Bronchial epithelial cell (primary cell): ENCODE measurements around the gene SLC27A1. TPM values are rescaled to one million over a fixed set of nuclear protein-coding genes. Genes with fewer than 3 reads are reported as not detected.

ENCODE experiments used
- DNase-seq: peaks from one replicate; pipeline ENCODE4 v3.0.0-alpha.2; 2010; ENCODE audit warnings: low read depth
- FAIRE-seq: peaks from 2 replicates; lab custom pipeline; 2011; peaks lifted over from hg19 to GRCh38; lab: Jason Lieb, UNC
- H3K27me3 ChIP-seq: 2 replicates; pipeline ENCODE4 v1.5.1; 2011; ENCODE audit warnings: low read length; ENCODE audit not compliant: control insufficient read depth, insufficient read depth
- H3K36me3 ChIP-seq: 2 replicates; pipeline ENCODE4 v1.5.1; 2011; ENCODE audit warnings: low read length; ENCODE audit not compliant: control insufficient read depth, insufficient read depth
- H3K4me3 ChIP-seq: 2 replicates; pipeline ENCODE4 v1.5.1; 2011; ENCODE audit warnings: mild to moderate bottlenecking, low read depth, low read length, control low read depth
- total RNA-seq: library from RNA; depleted of rRNA; stranded (reverse); fragments of >200 nt; gene quantifications from 2 replicates; pipeline ENCODE4 v1.2.1, GENCODE V29; 2014
- TF ChIP-seq, protein P1 (sequence below): IDR thresholded peaks from 2 replicates; pipeline ENCODE4 v1.5.1; 2011; ENCODE audit warnings: mild to moderate bottlenecking, moderate library complexity, low read length, control low read depth, inconsistent platforms; ENCODE audit not compliant: insufficient read depth, severe bottlenecking

The SLC27A1 gene
- total RNA-seq, 1 donor from 2014 or later: 7.9 TPM

DNA sequence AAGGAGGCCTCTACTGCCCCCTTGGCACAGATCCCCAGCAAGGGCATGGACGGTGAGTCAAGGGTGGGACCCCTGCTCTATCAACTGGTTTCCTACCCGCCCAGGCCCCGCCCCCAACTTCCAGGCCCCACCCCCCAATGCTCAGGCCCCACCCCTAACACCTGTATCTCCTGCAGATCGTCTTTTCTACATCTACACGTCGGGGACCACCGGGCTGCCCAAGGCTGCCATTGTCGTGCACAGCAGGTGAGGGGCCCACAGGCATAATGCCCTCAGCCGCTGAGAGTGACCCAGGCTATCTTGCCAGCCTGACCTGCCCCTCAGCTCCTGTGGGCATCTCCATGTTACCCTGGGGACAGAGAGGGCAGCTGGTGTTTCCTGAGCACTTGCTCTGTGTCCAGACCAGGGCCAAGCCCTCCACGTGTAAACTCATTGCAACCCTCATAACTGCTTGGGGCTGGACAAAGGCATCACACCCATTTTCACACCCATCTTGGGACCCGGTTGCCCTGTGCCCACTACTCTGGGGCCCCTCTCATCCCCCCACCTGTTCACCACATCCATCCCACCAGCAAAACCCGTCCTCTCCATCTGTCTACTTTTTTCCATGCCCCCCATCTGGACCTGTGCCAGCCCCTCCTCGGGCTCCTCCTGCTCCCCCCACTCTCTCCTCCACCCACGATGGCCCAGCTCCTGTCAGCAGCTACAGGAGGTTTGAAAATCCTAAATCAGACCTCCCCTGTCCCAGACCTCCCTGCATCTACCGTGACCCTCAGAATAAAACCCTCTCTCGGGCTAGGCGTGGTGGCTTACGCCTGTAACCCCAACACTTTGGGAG, 17.2 kb downstream of the SLC27A1 start:
- FAIRE-seq: no peak
- Histone ChIP-seq H3K36me3 (no peaks in the 10 kb centered on the region), H3K27me3 (no peaks in the 10 kb centered on the region), H3K4me3 (no peak overlapping the region)
- TF ChIP-seq, protein P1, sequence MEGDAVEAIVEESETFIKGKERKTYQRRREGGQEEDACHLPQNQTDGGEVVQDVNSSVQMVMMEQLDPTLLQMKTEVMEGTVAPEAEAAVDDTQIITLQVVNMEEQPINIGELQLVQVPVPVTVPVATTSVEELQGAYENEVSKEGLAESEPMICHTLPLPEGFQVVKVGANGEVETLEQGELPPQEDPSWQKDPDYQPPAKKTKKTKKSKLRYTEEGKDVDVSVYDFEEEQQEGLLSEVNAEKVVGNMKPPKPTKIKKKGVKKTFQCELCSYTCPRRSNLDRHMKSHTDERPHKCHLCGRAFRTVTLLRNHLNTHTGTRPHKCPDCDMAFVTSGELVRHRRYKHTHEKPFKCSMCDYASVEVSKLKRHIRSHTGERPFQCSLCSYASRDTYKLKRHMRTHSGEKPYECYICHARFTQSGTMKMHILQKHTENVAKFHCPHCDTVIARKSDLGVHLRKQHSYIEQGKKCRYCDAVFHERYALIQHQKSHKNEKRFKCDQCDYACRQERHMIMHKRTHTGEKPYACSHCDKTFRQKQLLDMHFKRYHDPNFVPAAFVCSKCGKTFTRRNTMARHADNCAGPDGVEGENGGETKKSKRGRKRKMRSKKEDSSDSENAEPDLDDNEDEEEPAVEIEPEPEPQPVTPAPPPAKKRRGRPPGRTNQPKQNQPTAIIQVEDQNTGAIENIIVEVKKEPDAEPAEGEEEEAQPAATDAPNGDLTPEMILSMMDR: no peak
- no peak for DNase-seq

DNA sequence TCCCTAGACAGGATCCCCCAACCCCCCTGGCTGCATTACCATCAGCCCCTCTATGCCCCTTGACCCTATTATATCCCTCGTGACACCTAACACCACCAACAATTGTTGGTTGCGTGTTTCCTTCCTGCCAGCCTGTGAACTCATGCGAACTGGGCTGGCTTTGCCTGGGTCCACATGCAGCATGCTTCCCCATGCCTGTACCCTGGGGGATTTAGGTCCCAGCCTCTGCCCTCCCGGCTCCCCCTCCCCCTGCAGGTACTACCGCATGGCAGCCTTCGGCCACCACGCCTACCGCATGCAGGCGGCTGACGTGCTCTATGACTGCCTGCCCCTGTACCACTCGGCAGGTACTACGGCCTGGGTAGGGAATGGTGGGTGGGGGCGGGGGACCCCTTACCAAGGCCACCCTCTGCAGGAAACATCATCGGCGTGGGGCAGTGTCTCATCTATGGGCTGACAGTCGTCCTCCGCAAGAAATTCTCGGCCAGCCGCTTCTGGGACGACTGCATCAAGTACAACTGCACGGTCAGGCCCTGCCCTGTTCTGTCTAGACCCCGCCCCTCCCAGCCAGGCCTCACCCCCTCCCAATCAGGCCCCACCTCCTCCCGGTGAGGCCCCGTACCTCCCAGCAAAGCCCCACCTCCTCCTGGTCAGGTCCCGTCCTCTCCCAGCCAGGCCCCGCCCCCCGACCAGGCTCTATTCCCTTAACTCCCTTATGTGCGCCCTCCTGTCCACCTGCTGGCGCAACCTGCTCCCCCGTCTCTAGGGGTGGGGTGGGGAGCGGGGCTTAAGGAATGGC, 18.5 kb downstream of the SLC27A1 start:
- peak overlapping the region; percentile 26 for H3K4me3 ChIP-seq
- FAIRE-seq (no peak), DNase-seq (peak; percentile 76)
- H3K27me3 ChIP-seq: no peaks in the 10 kb centered on the region
- H3K36me3 ChIP-seq: no peaks in the 10 kb centered on the region
- TF ChIP-seq, protein P1: peak; percentile 20

GRCh38 chr19:17489392-17490030, 19.2 kb downstream of the SLC27A1 start:
- Histone ChIP-seq H3K36me3 (no peaks in the 10 kb centered on the region), H3K4me3 (no peak overlapping the region), H3K27me3 (no peaks in the 10 kb centered on the region)
- DNase-seq (no peak), FAIRE-seq (no peak)
- TF ChIP-seq, protein P1: no peak

GRCh38 chr19:17490411-17490810, 20.1 kb downstream of the SLC27A1 start:
- TF ChIP-seq, protein P1: no peak
- H3K4me3 ChIP-seq: no peak overlapping the region
- no peak for DNase-seq
- H3K27me3 ChIP-seq: no peaks in the 10 kb centered on the region
- H3K36me3 ChIP-seq: no peaks in the 10 kb centered on the region
- FAIRE-seq: no peak

GRCh38 chr19:17491287-17491686, 21.0 kb downstream of the SLC27A1 start:
- Histone ChIP-seq H3K27me3 (no peaks in the 10 kb centered on the region), H3K36me3 (no peaks in the 10 kb centered on the region), H3K4me3 (no peak overlapping the region)
- TF ChIP-seq, protein P1: no peak
- DNase-seq (no peak), FAIRE-seq (no peak)
